GM21825 (cell line): ENCODE results near the gene MLLT6.
A peak's percentile ranks its signal among the peaks of the same experiment; 100 is the strongest.
"Not testable (repeated sequence)": the region's sequence is repeated elsewhere in the genome, so short reads cannot be mapped to it uniquely, and the experiment has no call there.

Experiments used
- ATAC-seq: cut with Tn5 transposase; IDR thresholded peaks from one replicate; pipeline ENCODE4 v1.9.1; 2021; ENCODE audit warnings: mild to moderate bottlenecking, moderate library complexity; ENCODE audit not compliant: unreplicated experiment

Gene MLLT6

DNA sequence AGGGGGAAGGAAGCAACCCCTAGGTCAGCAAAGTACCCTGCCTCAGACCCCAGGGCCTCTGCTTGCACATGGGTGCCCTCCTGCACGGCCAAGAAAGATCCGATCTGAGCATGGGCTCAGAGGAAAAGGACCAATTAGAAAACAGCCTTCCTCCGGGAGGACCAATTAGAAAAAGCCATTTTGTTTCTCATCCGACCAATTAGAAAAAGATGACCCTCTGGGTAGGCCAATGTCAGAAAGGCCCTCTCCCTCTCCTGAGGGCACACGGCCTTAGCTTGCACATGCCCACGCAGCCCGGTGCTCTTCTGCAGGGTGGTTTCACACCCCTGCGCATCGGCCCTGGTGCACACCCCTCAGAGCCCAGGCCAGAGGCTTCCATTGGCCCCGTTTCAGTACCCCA, 20.0 kb downstream of the MLLT6 start:
- ATAC-seq: no peak

- not testable (repeated sequence) for ATAC-seq
Observed at GRCh38 chr17:38726145-38726544, 21.1 kb downstream of the MLLT6 start.

DNA sequence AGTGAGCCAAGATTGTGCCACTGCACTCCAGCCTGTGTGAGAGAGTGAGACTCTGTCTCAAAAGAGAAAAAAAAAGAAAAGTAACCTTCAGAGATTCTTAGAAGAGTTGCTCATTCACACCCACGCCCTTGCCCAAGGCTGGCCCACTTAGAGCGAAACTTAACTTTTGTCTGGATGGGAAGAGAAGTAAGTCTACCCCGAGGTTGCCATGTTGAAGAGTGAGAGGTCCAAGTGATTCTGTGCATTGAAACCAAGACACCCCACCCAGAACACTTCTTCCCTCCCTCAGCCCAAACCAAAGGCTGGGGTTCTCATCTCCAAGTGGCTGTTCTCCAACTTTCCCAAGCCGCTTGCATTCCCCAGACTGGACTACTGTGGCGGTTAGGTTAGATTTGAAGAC, 22.7 kb downstream of the MLLT6 start:
- no peak for ATAC-seq

DNA sequence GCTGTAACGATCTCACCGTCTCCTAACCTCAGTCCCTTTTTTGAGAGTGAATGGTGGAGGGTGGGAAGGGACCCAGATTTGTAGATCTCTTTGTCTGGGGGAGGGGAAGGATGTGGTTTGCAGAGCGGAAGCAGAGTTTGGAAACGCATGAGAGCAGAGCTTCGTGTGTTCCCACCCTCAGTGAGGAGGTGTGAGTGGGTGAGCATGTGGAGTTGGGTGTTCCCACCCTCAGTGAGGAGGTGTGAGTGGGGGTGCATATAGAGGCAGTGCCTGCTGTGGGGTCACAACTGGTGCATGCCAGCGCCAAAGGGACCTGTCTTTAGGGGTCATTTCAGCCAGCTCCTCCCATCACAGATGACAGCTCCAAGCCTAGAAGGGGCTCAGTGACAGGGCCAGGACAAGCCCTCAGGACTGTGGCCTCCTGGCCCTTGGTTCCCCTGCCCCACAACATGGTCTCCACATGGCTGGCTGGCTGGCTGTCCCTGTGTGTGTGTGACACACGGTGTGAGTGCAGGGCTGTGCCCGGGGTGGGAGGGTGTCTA, 23.3 kb downstream of the MLLT6 start:
- ATAC-seq: no peak

DNA sequence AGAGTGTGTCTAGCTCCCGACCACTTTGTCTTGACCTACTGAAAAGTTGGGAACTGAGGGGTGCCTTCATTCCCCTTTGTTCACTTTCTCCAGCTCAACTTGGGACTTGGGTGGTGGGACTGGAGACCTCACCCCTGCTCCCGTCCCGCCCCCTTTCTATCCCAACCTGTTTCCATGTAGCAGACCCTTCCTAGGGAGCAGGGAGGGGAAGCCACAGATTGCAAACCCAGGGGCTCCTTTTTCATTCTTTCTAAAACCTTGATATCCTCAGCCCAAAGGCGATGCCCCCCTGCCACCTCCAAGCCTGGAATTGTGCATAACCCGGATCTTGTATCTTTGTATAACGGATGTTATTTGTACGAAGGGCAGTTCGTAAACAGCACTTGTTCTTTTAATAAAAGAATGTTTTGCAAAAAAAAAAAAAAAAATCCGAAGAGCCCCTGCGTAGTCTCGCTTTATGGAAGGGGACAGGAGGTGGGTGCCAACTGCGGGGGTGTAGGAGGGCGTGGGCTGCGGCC, 24.4 kb downstream of the MLLT6 start:
- ATAC-seq: no peak

DNA sequence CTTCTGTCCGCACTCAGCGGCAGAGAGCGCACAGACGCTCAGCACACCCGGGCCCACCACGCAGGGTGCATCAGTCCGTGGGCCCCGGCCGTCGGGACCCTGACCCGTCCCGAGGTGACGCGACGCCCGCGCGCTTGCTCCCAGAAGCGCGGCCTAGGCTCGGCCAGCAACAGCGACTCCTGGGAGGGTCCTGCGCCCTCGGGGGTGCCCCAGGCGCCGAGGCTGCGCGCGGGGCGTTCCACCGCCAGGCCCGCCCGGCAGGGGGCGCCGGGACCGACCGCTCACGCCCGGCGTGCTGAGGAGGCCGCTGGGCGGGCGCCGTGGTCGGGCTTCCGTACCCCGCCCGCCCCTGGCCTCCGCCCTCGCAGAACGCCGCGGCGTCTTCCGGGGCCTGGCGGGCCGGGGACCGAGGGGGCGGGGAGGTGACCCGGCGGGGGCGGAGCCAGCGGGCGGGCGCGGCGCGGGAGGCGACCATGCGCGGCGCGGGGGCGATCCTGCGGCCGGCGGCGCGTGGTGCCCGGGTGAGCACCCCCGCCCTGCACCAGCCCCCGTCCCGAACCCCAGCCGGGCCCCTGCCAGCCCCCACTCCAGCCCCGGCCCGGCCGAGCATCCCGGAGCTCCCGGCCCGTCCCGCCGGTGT, 24.9 kb downstream of the MLLT6 start, which contains the start of gene CISD3:
CISD3 (plus strand) TSS at position 456 of the 640 bp plus-strand sequence; CDS start at position 474, 18 bp downstream.
- ATAC-seq: peak; percentile 74

DNA sequence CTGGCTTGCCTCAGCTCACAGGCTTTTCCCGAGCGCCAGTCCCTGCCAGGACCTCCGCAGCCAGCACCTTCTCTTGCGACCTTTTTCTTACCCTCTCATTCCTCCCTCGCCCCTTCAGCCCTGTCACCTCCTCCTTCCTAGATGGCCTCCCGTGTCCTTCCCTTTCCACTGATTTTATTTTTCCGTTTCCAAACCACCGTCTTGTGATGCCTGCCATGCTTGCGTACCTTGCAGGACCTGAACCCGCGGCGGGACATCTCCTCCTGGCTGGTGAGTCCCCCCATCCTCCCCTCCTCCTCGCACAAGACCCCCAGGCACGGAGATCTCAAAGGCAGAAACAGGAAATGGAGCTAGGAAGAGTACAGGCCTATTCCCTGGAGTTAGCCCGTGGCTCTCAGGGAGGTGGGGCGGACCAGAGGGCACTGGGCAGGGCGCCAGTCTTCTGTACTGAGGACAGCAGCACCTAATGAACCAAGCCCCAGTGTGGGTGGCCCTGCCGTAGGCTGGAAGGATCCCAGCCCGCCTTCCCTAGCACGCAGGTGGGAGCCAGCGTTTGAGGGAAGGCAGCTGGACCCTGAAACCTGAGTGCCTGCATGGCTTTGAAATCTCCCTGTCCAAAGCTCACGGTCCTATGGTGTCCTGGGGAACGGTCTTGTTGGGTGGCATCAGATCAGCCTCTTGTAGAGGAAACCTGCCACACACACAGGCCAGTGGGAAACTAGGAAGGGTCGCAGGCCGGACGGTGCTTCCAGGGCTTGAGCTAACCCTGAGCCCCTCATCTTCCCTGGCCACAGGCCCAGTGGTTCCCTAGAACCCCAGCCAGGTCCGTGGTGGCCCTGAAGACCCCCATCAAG, 25.7 kb downstream of the MLLT6 start:
- no peak for ATAC-seq

DNA sequence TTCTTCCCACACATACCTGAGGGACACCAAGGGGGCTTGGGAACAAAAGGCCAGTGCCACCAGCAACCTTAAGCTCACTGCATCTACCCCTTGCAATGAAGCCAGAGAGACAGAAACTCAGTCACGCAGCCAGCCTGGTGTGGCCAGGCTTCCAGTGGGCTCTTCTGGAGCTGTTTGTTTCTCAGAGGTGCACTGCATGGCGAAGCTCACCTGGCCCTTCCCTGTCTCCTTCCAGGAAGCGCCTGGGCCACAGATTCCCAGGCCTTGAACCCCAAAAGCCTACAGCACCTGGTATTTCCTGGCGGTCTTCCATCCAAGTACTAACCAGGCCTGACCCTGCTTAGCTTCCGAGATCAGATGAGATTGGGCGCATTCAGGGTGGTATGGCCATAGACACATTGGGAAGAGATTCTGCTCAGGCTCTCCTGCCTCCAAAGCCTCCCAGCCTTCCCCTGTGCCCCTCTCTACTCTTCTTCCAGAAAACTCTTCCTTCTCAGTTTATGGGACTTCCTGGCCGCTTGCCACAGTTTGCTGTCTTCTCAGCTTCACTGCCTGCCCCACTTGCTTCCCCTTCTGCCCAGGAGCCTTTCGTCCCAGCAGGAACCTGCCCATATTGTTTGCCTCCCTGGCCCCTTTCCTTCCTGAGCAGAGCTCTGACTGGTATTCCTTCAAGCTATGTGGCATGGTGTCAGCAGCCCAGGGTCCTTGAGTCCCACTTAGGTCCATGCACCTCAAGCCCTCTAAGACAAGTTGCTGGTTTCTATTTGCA, 26.6 kb downstream of the MLLT6 start:
- ATAC-seq: no peak

DNA sequence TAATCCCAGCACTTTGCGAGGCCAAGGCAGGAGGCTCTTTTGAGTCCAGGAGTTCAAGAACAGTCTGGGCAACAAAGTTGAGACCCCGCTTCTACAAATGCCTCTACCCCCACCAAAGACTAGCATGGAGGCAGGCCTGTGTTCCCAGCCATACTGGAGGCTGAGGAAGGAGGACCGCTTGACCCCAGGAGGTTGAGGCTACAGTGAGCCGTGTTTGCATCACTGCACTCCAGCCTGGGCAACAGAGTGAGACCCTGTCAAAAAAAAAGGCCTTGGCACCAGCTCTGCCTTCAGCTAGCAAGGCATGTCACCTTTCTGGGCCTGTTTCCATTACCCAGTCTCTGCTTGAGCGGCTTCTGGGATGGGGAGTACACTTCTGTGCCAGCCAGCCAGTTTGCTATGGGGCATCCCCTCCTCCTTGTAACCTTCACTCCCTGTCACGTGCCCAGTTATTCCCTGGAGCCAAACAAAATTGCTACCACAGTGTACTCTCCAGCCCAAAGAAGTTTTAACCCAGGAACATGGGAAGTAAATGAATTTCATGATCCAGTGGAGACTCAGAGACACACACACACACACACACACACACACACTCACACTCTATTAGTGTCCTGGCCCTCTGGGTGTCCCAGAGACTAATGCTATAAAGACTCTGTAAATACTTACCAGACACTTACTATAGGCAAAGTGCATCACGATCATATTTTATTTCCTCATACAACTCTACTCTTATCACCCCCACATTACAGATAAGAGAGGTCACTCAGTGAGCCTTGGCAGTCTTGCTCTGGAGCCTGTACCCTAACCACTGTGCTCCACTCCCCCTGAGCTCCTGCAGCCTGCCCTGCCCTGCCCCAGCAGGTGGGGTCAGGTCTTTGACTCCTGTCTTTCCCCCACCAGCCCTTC, 27.6 kb downstream of the MLLT6 start:
- no peak for ATAC-seq

GRCh38 chr17:38733282-38733981, 28.4 kb downstream of the MLLT6 start:
- ATAC-seq: no peak

DNA sequence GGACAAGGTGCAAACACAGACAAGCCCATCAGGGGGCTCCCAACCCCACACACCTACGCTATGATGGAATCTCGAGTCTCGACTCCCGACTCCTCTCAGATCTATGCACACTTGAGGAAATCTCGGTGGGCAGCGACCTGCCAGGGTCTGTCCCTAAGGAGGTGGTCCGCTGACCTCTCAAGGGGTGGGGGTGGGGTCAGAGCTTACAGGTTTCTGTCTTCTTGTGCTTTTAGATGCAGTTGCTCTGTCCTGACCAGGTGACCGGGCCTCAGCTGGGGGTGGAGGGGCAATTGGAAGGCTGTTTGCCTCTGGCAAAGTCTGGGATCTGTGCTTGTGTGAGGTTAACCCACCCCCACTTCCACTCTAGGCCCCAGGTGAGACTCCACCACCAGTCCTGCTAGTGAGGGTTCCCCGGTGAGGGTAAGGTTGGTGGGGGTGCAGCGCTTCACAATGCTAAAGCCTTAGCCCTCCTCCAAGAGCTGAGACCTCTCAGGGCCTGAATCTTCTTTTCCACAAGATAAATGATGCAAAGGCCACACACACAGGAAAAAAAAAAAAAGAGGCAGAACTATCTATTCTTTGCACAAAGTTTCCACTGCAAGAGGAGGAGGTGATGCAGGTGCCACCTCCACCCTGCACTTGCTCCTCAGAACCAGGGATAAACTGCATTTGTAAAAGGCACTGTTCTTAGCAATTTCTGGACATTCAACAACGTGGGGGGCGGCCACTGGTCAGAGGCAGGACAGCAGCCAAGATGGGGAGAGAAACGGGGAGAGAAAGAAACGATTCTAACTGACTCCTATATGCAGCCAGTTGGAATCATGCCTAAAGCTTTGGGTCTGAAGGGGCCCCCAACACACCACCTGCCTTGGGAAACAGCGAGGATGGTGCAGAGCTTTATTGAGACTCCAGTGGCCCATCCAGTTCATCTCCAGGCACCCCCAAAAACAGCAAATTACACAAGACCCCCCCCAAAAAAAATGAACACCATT, 29.2 kb downstream of the MLLT6 start:
- ATAC-seq: no peak

DNA sequence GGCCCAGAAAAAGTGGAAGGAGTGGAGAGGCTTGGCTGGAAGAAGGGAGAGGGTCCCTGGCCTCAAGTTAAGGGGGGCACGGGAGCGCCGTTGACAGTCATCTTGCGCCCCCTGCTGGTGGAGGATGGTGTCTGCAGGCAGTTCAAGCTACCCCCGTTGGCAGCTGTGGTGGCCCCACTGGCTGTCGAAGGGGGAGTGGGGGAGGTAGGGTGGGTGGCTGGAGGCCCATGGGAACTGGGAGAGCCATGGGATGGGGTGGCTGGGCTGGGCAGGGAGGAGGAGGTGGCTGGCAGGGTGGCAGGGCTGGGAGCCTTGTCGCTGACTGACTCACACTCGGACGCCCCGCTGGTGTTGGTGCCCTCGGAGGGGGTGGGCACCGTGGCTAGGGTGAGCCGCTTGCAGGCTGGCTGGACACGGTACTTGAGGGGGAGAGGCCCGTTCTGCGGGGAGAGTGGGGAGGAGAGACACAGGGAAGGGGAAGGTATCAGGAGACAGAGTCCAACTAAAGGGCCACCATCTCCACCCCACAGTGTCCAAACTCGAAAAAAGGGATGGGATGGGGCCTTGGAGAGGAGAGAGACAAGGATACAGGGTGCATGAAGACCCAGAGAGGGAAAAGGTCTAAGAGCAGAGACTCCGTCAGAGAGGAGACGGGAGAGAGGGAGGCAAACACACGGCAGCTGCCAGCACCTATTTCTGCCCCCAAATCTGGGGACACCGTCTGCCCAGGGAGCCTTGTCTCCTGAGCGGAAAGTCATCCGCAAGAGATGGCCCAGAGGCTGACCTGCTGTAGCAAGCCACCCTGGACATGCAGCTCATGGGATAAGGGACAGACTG, 30.3 kb downstream of the MLLT6 start:
- no peak for ATAC-seq

DNA sequence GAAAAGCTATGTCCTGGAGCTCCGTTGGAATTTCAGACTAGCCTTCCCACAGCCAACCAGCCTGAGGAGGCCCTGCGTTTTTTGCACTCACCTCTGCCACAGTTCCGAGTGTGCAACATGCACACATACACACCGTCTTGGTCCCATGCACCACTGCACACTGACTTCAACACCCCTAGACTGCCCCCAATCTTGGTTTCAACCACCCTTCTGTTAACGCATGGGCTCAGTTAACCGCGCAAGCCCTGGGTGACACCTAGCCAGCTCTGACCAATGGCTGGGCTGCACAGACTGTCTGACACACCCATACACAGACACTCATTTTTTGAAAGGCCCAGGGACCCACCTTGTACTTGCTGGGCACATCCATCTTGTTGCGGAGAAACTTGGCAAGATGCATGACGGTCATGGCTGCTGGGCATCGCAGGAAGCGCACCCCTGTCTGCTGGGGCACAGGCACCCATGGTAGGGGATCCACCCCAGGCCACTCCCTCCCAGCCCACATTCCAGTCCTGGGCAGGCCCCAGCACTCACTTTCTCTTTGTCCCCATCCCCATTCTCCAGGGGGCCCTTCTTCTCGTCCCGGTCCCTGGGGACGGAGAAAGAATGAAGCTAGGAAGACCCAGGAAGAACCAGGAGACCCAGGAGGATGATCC, 33.1 kb downstream of the MLLT6 start:
- no peak for ATAC-seq

DNA sequence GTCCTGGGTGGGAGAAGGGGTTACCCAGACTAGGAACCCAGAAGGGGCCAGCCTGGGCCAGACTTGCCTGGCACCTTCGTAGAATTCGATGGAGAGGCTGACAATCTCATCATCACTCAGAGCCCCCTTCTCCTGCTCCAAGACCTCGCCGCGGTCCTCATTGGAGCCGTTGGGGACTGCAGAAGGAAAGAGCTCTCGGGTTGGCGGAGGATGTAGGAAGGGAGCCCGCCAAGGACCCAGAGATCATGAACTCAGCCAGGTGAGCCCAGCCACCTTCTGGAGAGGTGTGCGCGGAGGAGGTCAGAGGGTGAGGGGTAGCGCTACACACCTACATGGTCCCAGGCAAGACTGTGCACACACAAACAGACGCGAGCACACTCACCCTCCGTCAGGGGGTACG, 33.6 kb downstream of the MLLT6 start:
- ATAC-seq: no peak

GRCh38 chr17:38739305-38739704, 34.2 kb downstream of the MLLT6 start:
- ATAC-seq: no peak

DNA sequence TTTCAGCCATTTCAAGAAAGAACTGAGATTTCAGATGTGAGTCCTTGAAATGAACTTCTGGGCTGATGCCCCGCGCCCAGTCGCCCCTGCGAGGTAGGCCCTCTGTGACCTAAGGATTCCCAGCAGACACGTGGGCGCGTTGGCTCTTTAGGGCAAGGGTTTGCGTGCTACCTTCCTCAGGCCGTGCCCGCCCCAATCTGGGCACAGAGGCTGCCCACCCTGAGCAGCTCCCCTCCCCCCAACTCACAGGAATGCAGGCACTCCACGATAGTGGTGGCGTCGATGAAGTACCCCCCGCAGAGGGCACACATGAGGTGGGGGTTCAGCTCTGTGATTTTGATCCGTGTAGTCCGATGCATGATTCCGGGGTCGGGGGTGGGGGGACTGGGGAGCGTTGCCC, 35.0 kb downstream of the MLLT6 start:
- no peak for ATAC-seq

DNA sequence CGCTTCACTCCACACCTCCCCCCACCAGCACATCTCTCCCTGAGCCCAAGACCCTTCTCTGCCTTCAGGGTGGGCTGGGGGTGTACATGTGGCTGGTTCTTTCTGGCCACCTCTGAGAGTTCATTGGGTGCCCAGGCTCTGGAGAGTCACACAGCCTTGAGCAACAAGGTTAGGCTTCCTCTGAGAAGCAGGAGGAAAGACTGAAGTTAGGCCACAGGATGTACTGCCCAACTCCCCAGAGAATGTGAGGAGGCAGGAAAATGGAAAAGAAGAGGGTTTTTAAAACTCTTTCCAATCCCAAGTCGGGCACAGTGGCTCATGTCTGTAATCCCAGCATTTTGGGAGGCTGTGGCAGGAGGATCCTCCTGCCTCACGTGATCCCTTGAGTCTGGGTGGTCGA, 35.7 kb downstream of the MLLT6 start:
- no peak for ATAC-seq
